Measurements from ENCODE around the gene SLC8A3. TPM values are rescaled to one million over a fixed set of nuclear protein-coding genes. Genes with fewer than 3 reads are reported as not detected.

SLC8A3 gene
- total RNA-seq, 4 donors from 2014 or later, result 0.34 to 1.6 (median 0.73) TPM

DNA sequence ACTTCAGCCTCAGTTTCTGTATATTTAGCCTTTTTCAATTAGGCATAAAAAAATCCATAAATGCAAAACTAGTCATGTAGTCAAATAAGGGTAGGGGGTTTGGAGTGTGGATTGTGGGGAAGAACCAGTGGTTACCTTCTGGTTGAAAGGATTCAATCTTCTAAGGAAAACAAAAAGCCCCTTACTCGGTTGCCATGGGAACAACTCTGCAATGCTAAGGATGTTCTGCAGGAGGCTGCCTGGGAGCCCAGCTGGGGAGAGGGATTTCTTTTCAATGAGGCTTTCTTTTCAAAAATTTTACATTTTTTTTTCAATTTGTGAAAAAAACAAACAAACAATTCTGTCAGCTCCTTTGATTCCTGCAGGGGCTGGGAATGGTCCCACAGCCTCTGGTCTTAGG is 67.2 kb downstream of the SLC8A3 start:
- intact Hi-C loops (cut with DNase I; ENCODE audit: low total_unique reads), result no loop called here
- DNase-seq (ENCODE audit: low spot score in 2 of 2), result peak in 1 of 2 donors; percentile 26
- WGBS, 2 donors, result 18 to 22% methylated on average over 1 of the region's 1 CpG
- H3K4me3 ChIP-seq (ENCODE audit: low read depth, poor library complexity, severe bottlenecking), result no peak overlapping the region
- TF ChIP-seq, protein P1, sequence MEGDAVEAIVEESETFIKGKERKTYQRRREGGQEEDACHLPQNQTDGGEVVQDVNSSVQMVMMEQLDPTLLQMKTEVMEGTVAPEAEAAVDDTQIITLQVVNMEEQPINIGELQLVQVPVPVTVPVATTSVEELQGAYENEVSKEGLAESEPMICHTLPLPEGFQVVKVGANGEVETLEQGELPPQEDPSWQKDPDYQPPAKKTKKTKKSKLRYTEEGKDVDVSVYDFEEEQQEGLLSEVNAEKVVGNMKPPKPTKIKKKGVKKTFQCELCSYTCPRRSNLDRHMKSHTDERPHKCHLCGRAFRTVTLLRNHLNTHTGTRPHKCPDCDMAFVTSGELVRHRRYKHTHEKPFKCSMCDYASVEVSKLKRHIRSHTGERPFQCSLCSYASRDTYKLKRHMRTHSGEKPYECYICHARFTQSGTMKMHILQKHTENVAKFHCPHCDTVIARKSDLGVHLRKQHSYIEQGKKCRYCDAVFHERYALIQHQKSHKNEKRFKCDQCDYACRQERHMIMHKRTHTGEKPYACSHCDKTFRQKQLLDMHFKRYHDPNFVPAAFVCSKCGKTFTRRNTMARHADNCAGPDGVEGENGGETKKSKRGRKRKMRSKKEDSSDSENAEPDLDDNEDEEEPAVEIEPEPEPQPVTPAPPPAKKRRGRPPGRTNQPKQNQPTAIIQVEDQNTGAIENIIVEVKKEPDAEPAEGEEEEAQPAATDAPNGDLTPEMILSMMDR (IDR thresholded peaks at IDR 0.05), result no peak
- TF ChIP-seq POLR2A (IDR thresholded peaks at IDR 0.05), result no peak

DNA sequence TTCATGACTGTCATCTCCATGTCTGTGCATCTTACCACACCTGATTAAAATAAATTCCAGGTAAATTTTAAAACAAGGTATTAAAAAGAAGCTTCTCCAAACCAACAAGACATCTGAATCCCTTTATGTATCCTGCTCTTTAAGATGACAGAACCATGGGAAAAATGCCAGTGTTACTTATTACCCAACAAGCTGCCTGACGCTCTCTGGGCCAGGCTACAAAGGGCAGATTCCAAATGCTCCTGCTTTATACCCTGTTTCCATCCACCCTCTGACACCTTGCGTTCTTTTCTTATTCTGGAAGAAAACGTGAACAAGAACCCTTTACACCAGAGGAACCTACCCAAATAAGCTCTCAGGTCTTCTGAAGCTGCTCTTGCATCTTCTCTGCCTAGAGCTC is 70.7 kb downstream of the SLC8A3 start:
- no peak overlapping the region for H3K4me3 ChIP-seq (ENCODE audit: low read depth, poor library complexity, severe bottlenecking)
- 53 to 58% methylated on average over 3 of the region's 3 CpGs for WGBS, 2 donors
- no peak for TF ChIP-seq POLR2A (IDR thresholded peaks at IDR 0.05)
- TF ChIP-seq, protein P1 (IDR thresholded peaks at IDR 0.05), result no peak
- DNase-seq (ENCODE audit: low spot score in 2 of 2), result no peak
- intact Hi-C loops (cut with DNase I; ENCODE audit: low total_unique reads), result no loop called here

DNA sequence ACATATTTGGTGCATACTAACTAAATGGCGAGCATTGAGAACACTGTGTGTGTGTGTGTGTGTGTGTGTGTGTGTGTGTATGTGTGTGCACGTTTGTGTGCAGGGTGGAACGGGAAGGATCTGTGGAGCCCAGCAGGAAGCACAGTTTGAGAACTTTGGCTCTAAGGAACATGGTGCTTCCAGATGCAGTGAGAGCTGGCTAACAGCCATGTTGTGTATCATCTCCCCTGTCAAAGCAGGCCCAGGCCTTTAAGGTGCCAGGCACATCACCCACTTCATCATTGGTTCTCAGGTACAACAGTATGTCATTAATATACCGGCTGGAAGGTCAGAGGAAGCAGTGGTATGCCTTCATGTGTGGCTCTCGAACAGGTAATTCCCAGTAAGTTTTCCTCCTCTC is 72.5 kb downstream of the SLC8A3 start:
- intact Hi-C loops (cut with DNase I; ENCODE audit: low total_unique reads), result no loop called here
- TF ChIP-seq, protein P1 (IDR thresholded peaks at IDR 0.05), result no peak
- TF ChIP-seq POLR2A (IDR thresholded peaks at IDR 0.05), result no peak
- H3K4me3 ChIP-seq (ENCODE audit: low read depth, poor library complexity, severe bottlenecking), result no peak overlapping the region
- 51 to 62% methylated on average over 5 of the region's 5 CpGs for WGBS, 2 donors
- no peak for DNase-seq (ENCODE audit: low spot score in 2 of 2)

DNA sequence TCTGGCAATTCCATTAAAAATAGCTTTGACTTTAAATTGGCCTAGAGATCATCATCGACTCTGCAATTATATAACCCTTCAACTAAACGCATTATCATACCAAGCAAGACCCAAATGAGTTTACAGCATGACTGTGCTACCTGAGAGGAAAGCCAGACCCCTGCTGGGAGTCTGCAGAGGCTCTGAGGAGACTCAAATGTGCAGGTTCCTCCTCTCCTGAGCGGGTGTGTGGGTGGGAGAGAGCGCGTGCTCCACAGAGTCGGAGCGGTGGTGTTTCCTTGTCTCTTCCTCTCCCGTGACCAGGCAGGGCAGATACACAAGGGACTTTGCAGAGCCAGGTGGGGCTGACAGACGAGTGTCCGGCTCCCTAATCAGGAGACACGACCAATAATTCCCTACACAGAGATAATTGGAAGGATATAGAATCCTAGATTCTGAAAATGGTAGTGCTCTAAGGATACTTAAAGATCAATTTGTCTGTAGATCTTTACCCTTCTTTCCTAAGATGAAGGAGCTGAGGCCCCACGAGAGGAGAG is 74.1 kb downstream of the SLC8A3 start:
- peak in 1 of 2 donors; percentile 57 for DNase-seq (ENCODE audit: low spot score in 2 of 2)
- 74 to 75% methylated on average over 12 of the region's 12 CpGs for WGBS, 2 donors
- intact Hi-C loops (cut with DNase I; ENCODE audit: low total_unique reads), result no loop called here

DNA sequence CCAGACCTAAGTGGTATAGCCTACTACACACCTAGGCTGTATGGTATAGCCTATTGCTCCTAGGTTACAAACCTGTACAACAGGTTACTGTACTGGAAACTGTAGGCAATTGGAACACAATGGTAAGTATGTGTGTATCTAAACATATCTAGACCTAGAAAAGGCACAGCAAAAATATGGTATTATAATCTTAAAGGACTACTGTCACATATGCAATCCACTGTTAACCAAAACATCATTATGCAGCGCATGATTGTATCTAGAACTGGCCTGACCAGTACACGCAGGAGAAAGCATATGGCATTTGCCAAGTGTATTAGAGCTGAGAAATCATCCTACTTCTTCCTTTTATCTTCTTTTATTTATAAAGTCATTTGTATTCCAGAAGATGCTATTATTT is 75.5 kb downstream of the SLC8A3 start:
- intact Hi-C loops (cut with DNase I; ENCODE audit: low total_unique reads), result no loop called here
- H3K4me3 ChIP-seq (ENCODE audit: low read depth, poor library complexity, severe bottlenecking), result no peak overlapping the region
- 79 to 81% methylated on average over 2 of the region's 2 CpGs for WGBS, 2 donors
- TF ChIP-seq POLR2A (IDR thresholded peaks at IDR 0.05), result no peak
- TF ChIP-seq, protein P1 (IDR thresholded peaks at IDR 0.05), result no peak
- no peak for DNase-seq (ENCODE audit: low spot score in 2 of 2)

More for the DNA sequence above, 74.1 kb downstream of the SLC8A3 start:
- TF ChIP-seq, protein P1 (IDR thresholded peaks at IDR 0.05), result no peak
- no peak for TF ChIP-seq POLR2A (IDR thresholded peaks at IDR 0.05)
- no peak overlapping the region for H3K4me3 ChIP-seq (ENCODE audit: low read depth, poor library complexity, severe bottlenecking)

- 58 to 61% methylated on average over 3 of the region's 3 CpGs for WGBS, 2 donors
- intact Hi-C loops (cut with DNase I; ENCODE audit: low total_unique reads), result no loop called here
- TF ChIP-seq, protein P1 (IDR thresholded peaks at IDR 0.05), result no peak
- TF ChIP-seq POLR2A (IDR thresholded peaks at IDR 0.05), result no peak
- DNase-seq (ENCODE audit: low spot score in 2 of 2), result no peak
- no peak overlapping the region for H3K4me3 ChIP-seq (ENCODE audit: low read depth, poor library complexity, severe bottlenecking)
These were observed 80.3 kb downstream of the SLC8A3 start for GRCh38 chr14:70108419-70108818.
